Uterus (tissue), 2 donors: Measurements from ENCODE around the gene SUPT6H.

Source experiments
- POLR2A ChIP-seq, 2 donors: fragments of 450-650 bp; IDR thresholded peaks; one replicate each; pipeline ENCODE4 v1.6.1; 2016; ENCODE audit warnings: antibody characterized with exemption in 2 of 2, mild to moderate bottlenecking in 1 of 2, moderate library complexity in 1 of 2
- TF ChIP-seq, protein P1 (sequence below), 4 experiments: fragments of 200-600 bp in 2 of 4; fragments of 450-650 bp in 2 of 4; sonication (generic) in 2 of 4; IDR thresholded peaks; one replicate each; pipeline ENCODE4 v1.5.1; 2016 to 2019; ENCODE audit warnings: antibody characterized with exemption in 4 of 4, mild to moderate bottlenecking in 2 of 4, moderate library complexity in 1 of 4

DNA sequence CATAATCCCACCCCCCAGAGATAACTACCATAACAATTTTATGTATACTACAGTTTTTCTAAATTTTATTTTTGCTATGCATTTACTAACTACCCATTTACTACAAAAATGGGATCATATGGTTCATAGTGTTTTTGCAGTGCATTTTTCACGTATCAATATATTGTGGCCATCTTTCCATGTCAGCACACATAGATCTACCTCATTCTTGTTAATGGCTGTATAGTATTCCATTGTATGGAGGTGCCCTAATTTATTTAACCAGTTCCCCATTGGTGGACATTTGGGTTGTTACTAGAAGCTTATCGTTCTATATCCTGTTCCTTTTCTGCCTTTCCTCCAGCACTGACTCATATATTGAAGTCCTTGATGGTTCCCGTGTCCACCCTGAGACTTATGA is 27.0 kb downstream of the SUPT6H start:
- TF ChIP-seq, protein P1, sequence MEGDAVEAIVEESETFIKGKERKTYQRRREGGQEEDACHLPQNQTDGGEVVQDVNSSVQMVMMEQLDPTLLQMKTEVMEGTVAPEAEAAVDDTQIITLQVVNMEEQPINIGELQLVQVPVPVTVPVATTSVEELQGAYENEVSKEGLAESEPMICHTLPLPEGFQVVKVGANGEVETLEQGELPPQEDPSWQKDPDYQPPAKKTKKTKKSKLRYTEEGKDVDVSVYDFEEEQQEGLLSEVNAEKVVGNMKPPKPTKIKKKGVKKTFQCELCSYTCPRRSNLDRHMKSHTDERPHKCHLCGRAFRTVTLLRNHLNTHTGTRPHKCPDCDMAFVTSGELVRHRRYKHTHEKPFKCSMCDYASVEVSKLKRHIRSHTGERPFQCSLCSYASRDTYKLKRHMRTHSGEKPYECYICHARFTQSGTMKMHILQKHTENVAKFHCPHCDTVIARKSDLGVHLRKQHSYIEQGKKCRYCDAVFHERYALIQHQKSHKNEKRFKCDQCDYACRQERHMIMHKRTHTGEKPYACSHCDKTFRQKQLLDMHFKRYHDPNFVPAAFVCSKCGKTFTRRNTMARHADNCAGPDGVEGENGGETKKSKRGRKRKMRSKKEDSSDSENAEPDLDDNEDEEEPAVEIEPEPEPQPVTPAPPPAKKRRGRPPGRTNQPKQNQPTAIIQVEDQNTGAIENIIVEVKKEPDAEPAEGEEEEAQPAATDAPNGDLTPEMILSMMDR (IDR thresholded peaks at IDR 0.05) = no peak
- no peak for TF ChIP-seq POLR2A (IDR thresholded peaks at IDR 0.05)
